Measurements from ENCODE around the gene LMAN2.
"Not testable (repeated sequence)": the region's sequence is repeated elsewhere in the genome, so short reads cannot be mapped to it uniquely, and the experiment has no call there.

LMAN2 gene

GRCh38 chr5:177325868-177326381 lies 25.5 kb downstream of the LMAN2 start:
- no peak for DNase-seq

- DNase-seq: no peak
These were observed 30.6 kb downstream of the LMAN2 start for GRCh38 chr5:177320879-177321278.

- DNase-seq: no peak
These were observed 31.4 kb downstream of the LMAN2 start for GRCh38 chr5:177319913-177320588.

GRCh38 chr5:177317959-177318377 lies 33.5 kb downstream of the LMAN2 start:
- DNase-seq: peak; percentile 51

GRCh38 chr5:177316005-177316404 lies 35.5 kb downstream of the LMAN2 start:
- no peak for DNase-seq

- DNase-seq: no peak
These were observed 36.1 kb downstream of the LMAN2 start for GRCh38 chr5:177315411-177315810.

GRCh38 chr5:177314376-177315342 lies 36.8 kb downstream of the LMAN2 start:
- no peak for DNase-seq

GRCh38 chr5:177313561-177314259 lies 37.8 kb downstream of the LMAN2 start:
- DNase-seq: no peak

- DNase-seq: no peak
These were observed 38.8 kb downstream of the LMAN2 start for GRCh38 chr5:177312649-177313181.

GRCh38 chr5:177311723-177312648 lies 39.5 kb downstream of the LMAN2 start, which contains the start of gene MXD3:
Gene MXD3, minus strand, starts transcription at chr5:177311898. Its CDS starts 68 bp downstream, at chr5:177311830.
- peak; percentile 88 for DNase-seq

- no peak for DNase-seq
These were observed 40.1 kb downstream of the LMAN2 start for GRCh38 chr5:177311392-177311722.

GRCh38 chr5:177310757-177311391 lies 40.6 kb downstream of the LMAN2 start:
- no peak for DNase-seq

- no peak for DNase-seq
These were observed 41.1 kb downstream of the LMAN2 start for GRCh38 chr5:177310332-177310731.

GRCh38 chr5:177309351-177310191 lies 41.9 kb downstream of the LMAN2 start:
- DNase-seq: peak; percentile 49

- DNase-seq: no peak
These were observed 42.7 kb downstream of the LMAN2 start for GRCh38 chr5:177308740-177309139.

GRCh38 chr5:177307544-177308363 lies 43.7 kb downstream of the LMAN2 start:
- DNase-seq: no peak

- DNase-seq: no peak
These were observed 44.6 kb downstream of the LMAN2 start for GRCh38 chr5:177306674-177307543.

GRCh38 chr5:177306103-177306640 lies 45.3 kb downstream of the LMAN2 start:
- DNase-seq: not testable (repeated sequence)
